Fibroblast of lung (primary cell): ENCODE measurements around the gene CHKA. TPM values are rescaled to one million over a fixed set of nuclear protein-coding genes. Genes with fewer than 3 reads are reported as not detected.

Experiments
- DNase-seq, 2 donors: peaks; one replicate each; pipeline versions ENCODE4 v3.0.0 to v3.0.0-alpha.2; 2010; ENCODE audit warnings: low read depth in 2 of 2
- H2AFZ ChIP-seq: 2 replicates; pipeline ENCODE4 v1.5.1; 2012; ENCODE audit warnings: low read length, control low read depth, inconsistent platforms
- H3K27ac ChIP-seq: 2 replicates; pipeline ENCODE4 v1.5.1; 2011; ENCODE audit warnings: low read length, control low read depth; ENCODE audit not compliant: insufficient read depth
- H3K27me3 ChIP-seq: 2 replicates; pipeline ENCODE4 v1.5.1; 2011; ENCODE audit warnings: mild to moderate bottlenecking, low read length; ENCODE audit not compliant: control insufficient read depth, insufficient read depth
- H3K36me3 ChIP-seq: 2 replicates; pipeline ENCODE4 v1.5.1; 2011; ENCODE audit warnings: low read length; ENCODE audit not compliant: control insufficient read depth, insufficient read depth
- H3K4me1 ChIP-seq: 2 replicates; pipeline ENCODE4 v1.5.1; 2011; ENCODE audit warnings: low read length; ENCODE audit not compliant: control insufficient read depth, insufficient read depth; ENCODE audit errors: extremely low read depth
- H3K4me2 ChIP-seq: 2 replicates; pipeline ENCODE4 v1.5.1; 2011; ENCODE audit warnings: low read length, control low read depth; ENCODE audit not compliant: insufficient read depth; ENCODE audit errors: extremely low read depth
- H3K4me3 ChIP-seq, 4 experiments: fragments of 200-600 bp in 1 of 4; sonication (generic) in 1 of 4; replicated peaks in 1 of 4; 2 replicates each; pipeline ENCODE4 v1.5.1; 2011 to 2016; ENCODE audit warnings: low read length in 4 of 4, low read depth in 3 of 4, mild to moderate bottlenecking in 3 of 4, control low read depth in 2 of 4, inconsistent platforms in 1 of 4, mixed read lengths in 1 of 4; ENCODE audit not compliant: insufficient read depth in 1 of 4; ENCODE audit errors: control extremely low read depth in 1 of 4
- H3K79me2 ChIP-seq: 2 replicates; pipeline ENCODE4 v1.5.1; 2012; ENCODE audit warnings: mild to moderate bottlenecking, low read length, inconsistent platforms; ENCODE audit not compliant: control insufficient read depth, insufficient read depth
- H3K9ac ChIP-seq: 2 replicates; pipeline ENCODE4 v1.5.1; 2011; ENCODE audit warnings: mild to moderate bottlenecking, low read length, control low read depth; ENCODE audit not compliant: insufficient read depth
- H3K9me3 ChIP-seq: 2 replicates; pipeline ENCODE4 v1.5.1; 2012; ENCODE audit warnings: low read depth, low read length; ENCODE audit not compliant: control insufficient read depth, insufficient read depth
- H4K20me1 ChIP-seq: 2 replicates; pipeline ENCODE4 v1.5.1; 2011; ENCODE audit warnings: low read length; ENCODE audit not compliant: control insufficient read depth, insufficient read depth; ENCODE audit errors: extremely low read depth
- EZH2 ChIP-seq: IDR thresholded peaks from 2 replicates; pipeline ENCODE4 v1.5.1; 2012; ENCODE audit warnings: low read length, control low read depth, mild to moderate bottlenecking; ENCODE audit errors: missing control alignments
- polyA plus RNA-seq, 2 donors: library from polyadenylated mRNA; depleted of rRNA in 1 of 2; stranded (reverse) in 1 of 2; unstranded in 1 of 2; fragments of >200 nt; gene quantifications; 2 replicates each; pipeline ENCODE4 v1.2.1, GENCODE V29; 2011 to 2012; ENCODE audit warnings: missing spikeins in 1 of 2
- total RNA-seq: library from RNA; depleted of rRNA; stranded (reverse); fragments of >200 nt; gene quantifications from 2 replicates; pipeline ENCODE4 v1.2.1, GENCODE V29; 2014
- TF ChIP-seq, protein P1 (sequence below), 2 donors: IDR thresholded peaks in 1 of 2; conservative IDR thresholded peaks in 1 of 2; 1 replicate in 1 of 2; 2 replicates in 1 of 2; pipeline ENCODE4 v1.5.1; 2011 to 2012; ENCODE audit warnings: low read length in 2 of 2, control low read depth in 1 of 2, inconsistent platforms in 1 of 2, low read depth in 1 of 2, mild to moderate bottlenecking in 1 of 2

Gene CHKA
- total and polyA plus RNA-seq, 2 donors (not counting 1 experiment from before 2014, with no cell fraction given) = 7.2 to 8.4 TPM

DNA sequence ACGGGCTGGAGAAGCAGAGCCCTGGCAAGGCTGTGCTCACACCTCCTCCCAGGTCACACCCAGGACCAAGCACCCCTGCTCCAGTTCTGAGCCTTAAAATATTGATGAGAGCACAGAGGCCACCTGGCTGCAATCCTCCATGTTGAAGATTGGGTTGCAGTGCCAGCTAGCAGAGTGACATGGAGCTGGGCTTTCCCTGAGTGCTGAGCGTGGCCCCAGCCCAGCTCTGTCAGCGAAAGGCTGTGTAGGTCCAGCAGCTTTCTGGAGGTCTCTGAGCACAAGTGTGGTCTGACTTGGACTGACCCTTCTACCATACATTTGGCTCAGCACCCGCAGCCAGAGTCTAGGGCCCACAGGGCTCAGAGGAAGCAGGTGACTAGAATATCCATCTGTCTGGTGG, 4.0 kb upstream of the CHKA start:
- TF ChIP-seq, protein P1, sequence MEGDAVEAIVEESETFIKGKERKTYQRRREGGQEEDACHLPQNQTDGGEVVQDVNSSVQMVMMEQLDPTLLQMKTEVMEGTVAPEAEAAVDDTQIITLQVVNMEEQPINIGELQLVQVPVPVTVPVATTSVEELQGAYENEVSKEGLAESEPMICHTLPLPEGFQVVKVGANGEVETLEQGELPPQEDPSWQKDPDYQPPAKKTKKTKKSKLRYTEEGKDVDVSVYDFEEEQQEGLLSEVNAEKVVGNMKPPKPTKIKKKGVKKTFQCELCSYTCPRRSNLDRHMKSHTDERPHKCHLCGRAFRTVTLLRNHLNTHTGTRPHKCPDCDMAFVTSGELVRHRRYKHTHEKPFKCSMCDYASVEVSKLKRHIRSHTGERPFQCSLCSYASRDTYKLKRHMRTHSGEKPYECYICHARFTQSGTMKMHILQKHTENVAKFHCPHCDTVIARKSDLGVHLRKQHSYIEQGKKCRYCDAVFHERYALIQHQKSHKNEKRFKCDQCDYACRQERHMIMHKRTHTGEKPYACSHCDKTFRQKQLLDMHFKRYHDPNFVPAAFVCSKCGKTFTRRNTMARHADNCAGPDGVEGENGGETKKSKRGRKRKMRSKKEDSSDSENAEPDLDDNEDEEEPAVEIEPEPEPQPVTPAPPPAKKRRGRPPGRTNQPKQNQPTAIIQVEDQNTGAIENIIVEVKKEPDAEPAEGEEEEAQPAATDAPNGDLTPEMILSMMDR (conservative IDR thresholded peaks at IDR 0.05 in 1 of 2, IDR thresholded peaks at IDR 0.05 in 1 of 2; ENCODE audit: low read depth in 1 of 2, low read length in 2 of 2) = no peak
- TF ChIP-seq EZH2 = no peak
- peaks cover 10% of the 10 kb centered on the region for H3K27me3 ChIP-seq
- H3K4me1 ChIP-seq = peaks cover 8% of the 10 kb centered on the region
- DNase-seq = no peak
- no peaks in the 10 kb centered on the region for H4K20me1 ChIP-seq
- no peak overlapping the region for H2AFZ ChIP-seq
- H3K4me3 ChIP-seq = no peak overlapping the region
- H3K79me2 ChIP-seq = peaks cover 2% of the 10 kb centered on the region
- H3K27ac ChIP-seq = no peak overlapping the region
- H3K9me3 ChIP-seq = no peaks in the 10 kb centered on the region
- no peak overlapping the region for H3K9ac ChIP-seq
- H3K36me3 ChIP-seq = no peaks in the 10 kb centered on the region
- no peak overlapping the region for H3K4me2 ChIP-seq

DNA sequence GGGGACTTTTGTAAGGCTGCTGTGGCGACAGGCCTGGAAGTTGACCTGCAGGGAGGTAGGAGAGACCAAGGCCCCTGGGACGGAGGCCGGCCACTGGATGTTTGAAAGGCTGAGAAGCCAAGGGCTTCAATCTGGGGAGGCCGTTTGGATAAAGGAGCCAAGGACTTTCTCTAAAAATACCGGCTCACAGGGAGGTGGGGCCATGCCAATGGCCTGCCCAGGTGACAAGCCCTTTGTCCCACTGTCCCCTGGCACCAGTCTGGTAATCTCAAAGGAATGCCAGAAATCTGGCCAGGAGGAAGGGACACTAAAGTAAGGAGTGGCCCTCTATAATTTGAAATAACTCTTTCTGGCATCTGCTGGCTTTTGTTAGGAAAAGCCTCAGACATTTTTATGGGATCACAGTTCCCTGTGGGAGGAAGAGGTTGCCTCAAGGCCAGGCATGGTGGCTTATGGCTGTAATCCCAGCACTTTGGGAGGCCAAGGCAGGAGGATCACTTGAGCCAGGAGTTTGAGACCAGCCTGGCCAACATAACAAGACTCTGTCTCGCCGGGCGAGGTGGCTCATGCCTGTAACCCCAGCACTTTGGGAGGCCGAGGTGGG, 1.9 kb upstream of the CHKA start:
- H3K4me1 ChIP-seq = peaks cover 6% of the 10 kb centered on the region
- no peak overlapping the region for H3K9ac ChIP-seq
- H3K79me2 ChIP-seq = peaks cover 2% of the 10 kb centered on the region
- no peaks in the 10 kb centered on the region for H4K20me1 ChIP-seq
- H3K4me3 ChIP-seq = no peak overlapping the region
- no peak for TF ChIP-seq EZH2
- TF ChIP-seq, protein P1 (conservative IDR thresholded peaks at IDR 0.05 in 1 of 2, IDR thresholded peaks at IDR 0.05 in 1 of 2; ENCODE audit: low read depth in 1 of 2, low read length in 2 of 2) = no peak
- H3K27me3 ChIP-seq = peaks cover 2% of the 10 kb centered on the region
- no peak overlapping the region for H2AFZ ChIP-seq
- no peaks in the 10 kb centered on the region for H3K9me3 ChIP-seq
- H3K4me2 ChIP-seq = no peak overlapping the region
- no peak for DNase-seq
- no peak overlapping the region for H3K27ac ChIP-seq
- no peaks in the 10 kb centered on the region for H3K36me3 ChIP-seq

DNA sequence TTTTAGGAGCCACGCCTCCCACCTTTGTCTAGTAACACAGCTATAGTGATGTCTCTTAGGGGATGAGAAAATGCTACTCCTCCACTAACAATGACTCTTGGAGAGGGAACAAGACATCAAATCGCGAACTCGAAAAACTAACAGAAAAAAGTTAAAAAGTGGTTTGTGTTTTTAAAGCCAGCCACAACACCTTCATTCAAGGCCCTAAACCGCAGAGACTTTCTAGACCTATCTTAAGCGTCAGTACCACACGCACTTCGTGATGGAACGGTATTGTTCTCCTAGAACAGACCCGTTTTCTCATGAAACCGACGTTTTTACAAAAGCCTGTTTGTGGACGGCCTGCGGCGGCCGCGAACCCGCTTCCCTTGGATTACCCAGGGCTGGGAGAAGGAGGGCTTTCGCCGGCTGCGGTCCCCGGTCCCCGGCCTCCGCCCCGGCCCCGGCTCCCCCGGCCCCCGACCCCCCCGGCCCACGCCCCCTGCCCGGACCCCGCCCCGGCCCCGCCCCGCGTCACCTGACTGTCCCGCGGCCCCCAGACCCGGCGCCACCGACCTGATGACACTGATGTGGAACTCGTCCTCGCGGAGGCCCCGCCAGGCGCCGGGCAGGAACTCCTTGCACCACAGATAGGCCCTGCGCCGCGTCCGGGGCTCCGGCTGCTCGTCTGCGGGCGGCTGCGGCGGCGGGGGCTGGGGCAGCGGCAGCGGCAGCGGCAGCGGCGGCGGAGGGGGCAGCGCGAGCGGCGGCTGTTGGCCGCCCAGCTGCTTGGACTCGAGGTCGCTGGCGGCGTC, 718 bp downstream of the CHKA start:
- H3K79me2 ChIP-seq = peaks cover 2% of the 10 kb centered on the region
- TF ChIP-seq EZH2 = no peak
- TF ChIP-seq, protein P1 (conservative IDR thresholded peaks at IDR 0.05 in 1 of 2, IDR thresholded peaks at IDR 0.05 in 1 of 2; ENCODE audit: low read depth in 1 of 2, low read length in 2 of 2) = no peak
- peak overlapping the region; percentile 66 to 77 (median 66) for H3K4me3 ChIP-seq
- peak; percentile 18 to 43 for DNase-seq
- peak overlapping the region; percentile 61 for H3K4me2 ChIP-seq
- no peaks in the 10 kb centered on the region for H3K9me3 ChIP-seq
- H3K27me3 ChIP-seq = no peaks in the 10 kb centered on the region
- peaks cover 6% of the 10 kb centered on the region for H3K4me1 ChIP-seq
- peak overlapping the region; percentile 45 for H3K27ac ChIP-seq
- peak overlapping the region; percentile 83 for H2AFZ ChIP-seq
- peak overlapping the region; percentile 70 for H3K9ac ChIP-seq
- no peaks in the 10 kb centered on the region for H3K36me3 ChIP-seq
- no peaks in the 10 kb centered on the region for H4K20me1 ChIP-seq
